Effector memory CD4-positive, alpha-beta T cell (primary cell): ENCODE results near the gene ART3.
A peak's percentile ranks its signal among the peaks of the same experiment; 100 is the strongest.

ENCODE experiments used
- DNase-seq, 3 donors: peaks; one replicate each; pipeline ENCODE4 v3.0.0-alpha.2; 2020
- H3K27ac ChIP-seq: 2 replicates; pipeline ENCODE4 v1.7.0; 2013; ENCODE audit warnings: mild to moderate bottlenecking, low read length, moderate library complexity; ENCODE audit not compliant: insufficient read depth, poor library complexity, severe bottlenecking
- H3K27me3 ChIP-seq: replicated peaks from 2 replicates; pipeline ENCODE4 v1.7.0; 2013; ENCODE audit warnings: mild to moderate bottlenecking, low read length; ENCODE audit not compliant: insufficient read depth, control insufficient read depth, poor library complexity, severe bottlenecking
- H3K36me3 ChIP-seq: 2 replicates; pipeline ENCODE4 v1.7.0; 2013; ENCODE audit warnings: mild to moderate bottlenecking, low read length, moderate library complexity; ENCODE audit not compliant: control insufficient read depth, insufficient read depth
- H3K4me1 ChIP-seq: 2 replicates; pipeline ENCODE4 v1.7.0; 2013; ENCODE audit warnings: low read length, mild to moderate bottlenecking; ENCODE audit not compliant: control insufficient read depth, insufficient read depth, poor library complexity, severe bottlenecking
- H3K4me3 ChIP-seq: 2 replicates; pipeline ENCODE4 v1.7.0; 2013; ENCODE audit warnings: low read length, low read depth, mild to moderate bottlenecking; ENCODE audit not compliant: insufficient read depth, poor library complexity, severe bottlenecking
- H3K9me3 ChIP-seq: 2 replicates; pipeline ENCODE4 v1.7.0; 2013; ENCODE audit warnings: mild to moderate bottlenecking, low read length, moderate library complexity; ENCODE audit not compliant: control insufficient read depth

The ART3 gene

GRCh38 chr4:76125816-76126215 lies 51.3 kb downstream of the ART3 start:
- DNase-seq: no peak
- no peak overlapping the region for H3K27ac ChIP-seq
- no peaks in the 10 kb centered on the region for H3K27me3 ChIP-seq
- H3K4me3 ChIP-seq: no peak overlapping the region
- H3K36me3 ChIP-seq: peaks cover 48% of the 10 kb centered on the region
- H3K4me1 ChIP-seq: no peaks in the 10 kb centered on the region
- no peaks in the 10 kb centered on the region for H3K9me3 ChIP-seq

- Histone ChIP-seq H3K9me3 (no peaks in the 10 kb centered on the region), H3K4me3 (no peak overlapping the region), H3K4me1 (no peaks in the 10 kb centered on the region), H3K27me3 (no peaks in the 10 kb centered on the region), H3K27ac (no peak overlapping the region), H3K36me3 (peaks cover 39% of the 10 kb centered on the region)
- no peak for DNase-seq
Measured at GRCh38 chr4:76127754-76128153, 53.2 kb downstream of the ART3 start.

GRCh38 chr4:76141241-76141640 lies 66.7 kb downstream of the ART3 start:
- H3K9me3 ChIP-seq: no peaks in the 10 kb centered on the region
- DNase-seq: no peak
- no peak overlapping the region for H3K27ac ChIP-seq
- H3K4me3 ChIP-seq: no peak overlapping the region
- H3K4me1 ChIP-seq: no peaks in the 10 kb centered on the region
- no peaks in the 10 kb centered on the region for H3K27me3 ChIP-seq
- peaks cover 34% of the 10 kb centered on the region for H3K36me3 ChIP-seq

GRCh38 chr4:76144546-76144945 lies 70.0 kb downstream of the ART3 start:
- H3K4me1 ChIP-seq: peaks cover 12% of the 10 kb centered on the region
- H3K27ac ChIP-seq: no peak overlapping the region
- no peak overlapping the region for H3K4me3 ChIP-seq
- no peaks in the 10 kb centered on the region for H3K27me3 ChIP-seq
- peaks cover 22% of the 10 kb centered on the region for H3K36me3 ChIP-seq
- no peaks in the 10 kb centered on the region for H3K9me3 ChIP-seq
- DNase-seq: no peak

DNA sequence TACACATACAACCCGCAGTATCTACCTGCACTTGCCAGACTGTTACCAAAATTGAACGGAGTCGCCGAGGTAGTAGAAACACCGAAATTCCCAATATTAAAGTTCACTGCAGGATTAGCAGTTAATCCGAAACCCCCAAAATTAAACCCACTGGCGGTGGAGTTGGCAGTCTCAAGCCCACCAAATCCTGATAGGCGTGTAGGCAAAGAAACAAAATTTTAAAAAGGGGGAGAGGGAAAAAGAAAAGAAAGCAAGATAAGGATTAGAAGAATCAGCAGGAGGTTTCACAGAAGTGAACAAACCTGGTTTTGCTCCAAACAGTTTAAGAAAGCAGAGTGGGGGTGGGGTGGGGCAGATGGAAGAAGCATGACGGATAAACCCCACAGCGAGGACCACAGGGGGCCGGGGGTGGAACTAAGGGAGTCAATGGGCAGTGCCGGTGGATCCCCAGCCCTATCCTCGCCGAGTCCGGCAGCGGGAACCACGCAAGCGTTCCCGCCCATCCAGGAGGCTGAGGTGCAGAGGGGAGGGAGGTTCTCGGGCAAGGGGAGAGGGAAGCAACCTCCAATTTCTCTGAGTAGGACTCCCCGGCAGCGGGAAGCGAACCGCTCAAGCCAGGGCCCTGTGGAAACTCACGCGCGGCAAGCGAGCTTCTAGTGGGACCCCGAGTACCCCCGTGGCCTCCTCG lies 73.1 kb downstream of the ART3 start:
- DNase-seq: peak; percentile 10 to 20 (median 17)
- no peaks in the 10 kb centered on the region for H3K27me3 ChIP-seq
- H3K4me1 ChIP-seq: peaks cover 12% of the 10 kb centered on the region
- H3K36me3 ChIP-seq: peaks cover 6% of the 10 kb centered on the region
- peak overlapping the region; percentile 96 for H3K4me3 ChIP-seq
- H3K27ac ChIP-seq: peak overlapping the region; percentile 90
- H3K9me3 ChIP-seq: no peaks in the 10 kb centered on the region

GRCh38 chr4:76148142-76148865 lies 73.8 kb downstream of the ART3 start, which contains the start of gene NUP54:
Gene NUP54 (minus strand): TSS chr4:76148397. CDS start chr4:76148374, 23 bp downstream.
- peak; percentile 84 to 89 (median 88) for DNase-seq
- peak within 1 kb of the TSS; percentile 96 for H3K4me3 ChIP-seq
- H3K27ac ChIP-seq: peak within 1 kb of the TSS; percentile 90
- H3K4me1 ChIP-seq: peaks cover 12% of the 10 kb centered on the region
- H3K9me3 ChIP-seq: no peaks in the 10 kb centered on the region
- H3K36me3 ChIP-seq: peaks cover 6% of the 10 kb centered on the region
- no peaks in the 10 kb centered on the region for H3K27me3 ChIP-seq

DNA sequence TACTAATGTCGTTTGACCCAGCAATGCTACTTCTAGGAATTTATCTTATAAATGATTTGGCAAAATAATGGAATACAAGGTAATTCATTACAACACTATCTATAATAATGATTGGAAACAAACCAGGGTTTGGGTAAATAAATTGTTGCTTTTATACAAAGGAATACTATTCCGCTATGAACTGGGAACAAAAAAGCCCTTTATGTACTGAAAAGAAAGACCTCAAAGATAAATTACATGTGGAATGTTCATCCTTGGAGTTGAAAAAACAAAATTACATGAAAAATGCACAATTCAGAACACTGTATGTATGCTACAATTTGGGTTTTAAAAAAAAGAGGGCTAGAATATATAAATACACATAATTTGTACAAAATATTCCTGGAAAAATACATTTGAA lies 78.8 kb downstream of the ART3 start:
- Histone ChIP-seq H3K4me3 (no peak overlapping the region), H3K4me1 (peaks cover 3% of the 10 kb centered on the region), H3K27ac (no peak overlapping the region), H3K9me3 (no peaks in the 10 kb centered on the region), H3K36me3 (peaks cover 3% of the 10 kb centered on the region), H3K27me3 (no peaks in the 10 kb centered on the region)
- DNase-seq: no peak

DNA sequence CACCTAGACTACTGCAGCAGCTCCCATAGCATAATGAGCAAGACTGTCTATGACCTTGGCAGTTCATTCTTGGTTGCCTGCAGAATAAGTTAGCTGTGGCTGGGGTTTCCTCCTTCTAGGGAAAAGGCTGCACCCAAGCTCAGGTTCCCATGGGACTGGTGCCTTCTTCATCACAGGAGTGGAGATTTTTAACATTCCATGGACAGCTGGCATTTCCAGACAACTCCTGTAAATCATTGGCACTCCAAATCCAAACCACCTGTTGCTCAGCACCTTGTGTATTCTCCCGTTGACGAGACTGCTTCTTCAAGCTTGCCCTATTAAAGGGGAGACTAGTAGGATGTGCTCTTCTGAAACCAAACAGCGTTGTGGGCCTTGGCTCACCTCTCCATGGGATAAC lies 81.5 kb downstream of the ART3 start:
- no peak for DNase-seq
- no peak overlapping the region for H3K4me3 ChIP-seq
- H3K36me3 ChIP-seq: peaks cover 3% of the 10 kb centered on the region
- H3K27ac ChIP-seq: no peak overlapping the region
- no peaks in the 10 kb centered on the region for H3K4me1 ChIP-seq
- H3K27me3 ChIP-seq: no peaks in the 10 kb centered on the region
- no peaks in the 10 kb centered on the region for H3K9me3 ChIP-seq

DNA sequence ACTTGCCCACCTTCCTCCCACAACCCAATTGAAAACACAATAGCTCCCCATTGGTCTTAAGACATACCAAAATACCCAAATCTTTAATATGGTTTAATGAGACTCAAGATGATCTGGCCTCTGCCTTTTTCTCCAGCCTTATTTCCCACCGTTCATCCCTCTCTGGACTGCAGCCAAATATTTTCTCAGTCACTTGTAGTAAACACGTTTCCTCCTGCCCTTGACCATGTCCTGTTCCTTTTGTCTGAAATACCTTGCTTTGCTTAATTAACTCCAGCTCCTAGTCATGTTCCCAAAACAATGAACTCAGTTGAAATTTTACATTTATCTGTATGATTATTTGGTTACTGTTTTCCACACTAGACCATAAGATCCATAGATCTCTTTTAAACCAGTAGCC lies 82.1 kb downstream of the ART3 start:
- H3K36me3 ChIP-seq: peaks cover 5% of the 10 kb centered on the region
- no peak for DNase-seq
- H3K9me3 ChIP-seq: no peaks in the 10 kb centered on the region
- no peaks in the 10 kb centered on the region for H3K27me3 ChIP-seq
- H3K4me1 ChIP-seq: no peaks in the 10 kb centered on the region
- no peak overlapping the region for H3K27ac ChIP-seq
- H3K4me3 ChIP-seq: no peak overlapping the region

DNA sequence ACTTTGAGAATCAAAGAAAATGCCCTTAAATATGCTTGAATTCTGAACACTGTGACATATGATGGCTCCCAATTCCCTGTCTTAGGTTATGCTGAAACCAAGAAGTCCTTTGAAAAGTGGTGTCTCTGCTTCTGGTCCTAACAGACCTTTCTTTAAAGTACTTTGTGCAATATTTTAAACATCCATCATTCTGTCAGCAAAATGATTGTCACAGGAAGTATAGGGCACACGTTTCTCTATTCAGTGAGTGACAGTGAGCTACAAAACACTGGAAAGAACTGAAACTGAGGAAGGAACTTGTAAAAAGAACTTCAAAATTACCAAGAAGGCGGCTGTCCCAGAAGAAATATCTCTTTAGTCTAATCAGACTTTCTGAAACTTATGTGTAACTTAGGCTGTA lies 85.8 kb downstream of the ART3 start:
- H3K4me1 ChIP-seq: no peaks in the 10 kb centered on the region
- no peaks in the 10 kb centered on the region for H3K27me3 ChIP-seq
- no peaks in the 10 kb centered on the region for H3K9me3 ChIP-seq
- no peak for DNase-seq
- peaks cover 20% of the 10 kb centered on the region for H3K36me3 ChIP-seq
- no peak overlapping the region for H3K4me3 ChIP-seq
- H3K27ac ChIP-seq: no peak overlapping the region
